GM21737 (cell line): ENCODE measurements around the gene JOSD2.

Source experiments
- ATAC-seq: cut with Tn5 transposase; IDR thresholded peaks from one replicate; pipeline ENCODE4 v1.9.1; 2021; ENCODE audit warnings: mild to moderate bottlenecking, moderate library complexity; ENCODE audit not compliant: unreplicated experiment

Gene JOSD2

GRCh38 chr19:50457300-50457699, 53.7 kb downstream of the JOSD2 start:
- ATAC-seq = no peak
